ENCODE results near the gene TMOD4.

Gene TMOD4

DNA sequence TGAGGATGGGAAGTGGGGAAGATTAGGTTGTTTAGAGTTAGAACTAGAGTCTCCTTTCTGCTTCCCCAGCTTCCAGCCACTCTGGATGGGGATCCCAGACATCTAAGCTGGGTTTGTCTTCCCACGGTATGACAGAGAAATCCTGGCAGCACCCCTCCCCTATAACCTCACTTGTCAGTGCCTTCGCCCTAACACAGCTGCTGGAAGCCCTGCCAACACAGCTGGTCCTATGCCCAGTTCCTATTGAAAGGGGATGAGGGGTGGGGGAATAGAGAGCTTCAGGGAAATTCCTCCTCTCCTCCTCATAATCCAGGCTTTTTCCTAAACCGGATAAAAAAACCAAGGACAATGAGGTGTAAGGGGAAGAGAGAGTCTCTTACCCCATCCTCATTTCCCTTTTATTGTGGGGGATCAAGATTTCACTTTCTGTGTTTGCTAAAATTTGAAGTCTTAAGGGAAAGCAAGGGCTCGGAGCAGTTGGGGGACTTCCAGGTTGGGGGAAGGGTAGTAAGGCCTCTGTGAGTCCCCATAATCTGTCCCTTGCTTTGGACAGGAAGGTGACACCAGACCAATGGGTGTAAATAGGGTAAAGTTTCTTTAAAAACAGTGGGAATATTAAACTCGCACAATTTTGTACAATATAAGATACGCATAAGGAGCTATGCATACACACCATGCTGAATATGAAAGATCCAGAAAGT is 590 bp downstream of the TMOD4 start:
- DNase-seq: no peak

GRCh38 chr1:151171190-151171589 is 4.6 kb downstream of the TMOD4 start:
- no peak for DNase-seq

DNA sequence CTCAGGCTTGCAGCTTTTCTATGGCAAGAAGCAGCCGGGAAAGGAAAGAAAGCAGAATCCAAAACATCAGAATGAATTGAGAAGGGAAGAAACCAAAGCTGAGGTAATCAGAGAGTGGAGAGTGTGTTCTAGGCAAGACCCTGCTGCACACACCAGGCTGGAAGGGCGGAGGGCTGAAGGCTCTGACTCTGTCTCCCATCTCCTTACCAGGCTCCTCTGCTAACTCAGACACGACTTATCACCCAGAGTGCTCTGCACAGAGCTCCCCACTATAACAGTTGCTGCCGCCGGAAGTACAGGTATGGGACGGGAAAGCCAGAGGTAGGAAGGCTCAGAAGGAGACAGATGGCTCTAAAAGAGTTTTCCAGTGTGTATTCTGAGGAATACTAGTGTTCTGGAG is 8.7 kb downstream of the TMOD4 start:
- DNase-seq: no peak

DNA sequence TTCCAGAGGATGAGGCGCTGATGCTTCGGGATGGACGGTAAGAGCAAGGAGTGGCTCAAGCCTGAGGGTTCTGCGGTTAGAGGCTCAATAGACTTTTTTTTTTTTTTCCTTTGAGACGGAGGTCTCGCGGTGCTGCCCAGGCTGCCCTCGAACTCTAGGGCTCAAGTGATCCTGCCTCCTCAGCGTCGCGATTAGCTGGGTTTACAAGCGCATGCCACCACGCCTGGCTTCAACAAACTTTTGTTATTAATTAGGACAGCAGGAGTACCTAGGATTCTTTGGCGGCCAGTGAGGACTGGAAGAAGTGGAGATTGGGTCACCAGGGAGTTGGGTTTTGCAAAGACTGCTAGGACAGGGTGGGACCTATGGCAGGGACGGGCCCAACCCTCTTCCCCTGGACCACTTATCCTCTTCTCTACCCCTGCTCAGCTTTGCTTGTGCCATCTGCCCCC is 9.2 kb downstream of the TMOD4 start:
- no peak for DNase-seq

DNA sequence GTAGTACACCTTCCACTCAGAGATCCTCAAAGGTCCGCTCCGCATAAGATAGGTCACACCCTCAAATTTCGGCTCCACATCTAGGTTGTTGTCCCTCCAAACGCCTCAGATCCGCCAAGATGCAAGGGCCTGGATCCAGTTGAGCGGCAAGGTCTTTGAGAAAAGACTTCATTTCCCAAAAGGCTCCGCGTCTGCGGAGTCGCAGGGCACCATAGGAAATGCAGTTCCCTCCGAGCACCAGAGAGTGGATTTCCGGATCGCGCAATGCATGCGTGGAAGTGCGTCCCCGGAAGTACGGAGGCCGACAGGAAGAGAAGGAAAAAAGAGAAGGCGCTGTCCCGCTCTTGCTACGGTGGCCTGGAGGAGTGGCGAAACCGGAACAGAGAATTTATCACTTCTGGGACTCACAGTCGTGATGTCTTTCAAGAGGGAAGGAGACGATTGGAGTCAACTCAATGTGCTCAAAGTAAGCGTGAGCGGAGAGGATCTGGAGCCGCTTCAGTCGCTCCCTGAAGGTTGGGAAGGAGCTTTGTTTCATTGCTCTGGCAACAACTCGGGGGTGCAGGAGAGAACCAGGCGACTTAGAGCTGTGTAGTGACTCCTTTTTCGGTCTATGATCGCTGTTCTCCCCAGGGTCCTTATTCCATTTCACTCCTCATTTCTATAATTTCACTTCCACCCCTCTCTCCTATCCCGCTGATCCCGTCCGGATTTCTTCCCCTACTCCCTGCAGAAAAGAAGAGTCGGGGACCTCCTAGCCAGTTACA is 9.9 kb downstream of the TMOD4 start, which contains the start of the genes LYSMD1 and SCNM1:
Gene LYSMD1, minus strand, starts transcription at position 165 of the 767 bp plus-strand sequence. CDS start 644 bp downstream, outside the sequence.
Gene SCNM1, plus strand, starts transcription at position 407 of the 767 bp plus-strand sequence. Its CDS starts 9 bp downstream, at position 416.
- peak; percentile 95 to 97 for DNase-seq

- peak; percentile 17 to 30 for DNase-seq
Observed at GRCh38 chr1:151165281-151165737, 10.5 kb downstream of the TMOD4 start.

DNA sequence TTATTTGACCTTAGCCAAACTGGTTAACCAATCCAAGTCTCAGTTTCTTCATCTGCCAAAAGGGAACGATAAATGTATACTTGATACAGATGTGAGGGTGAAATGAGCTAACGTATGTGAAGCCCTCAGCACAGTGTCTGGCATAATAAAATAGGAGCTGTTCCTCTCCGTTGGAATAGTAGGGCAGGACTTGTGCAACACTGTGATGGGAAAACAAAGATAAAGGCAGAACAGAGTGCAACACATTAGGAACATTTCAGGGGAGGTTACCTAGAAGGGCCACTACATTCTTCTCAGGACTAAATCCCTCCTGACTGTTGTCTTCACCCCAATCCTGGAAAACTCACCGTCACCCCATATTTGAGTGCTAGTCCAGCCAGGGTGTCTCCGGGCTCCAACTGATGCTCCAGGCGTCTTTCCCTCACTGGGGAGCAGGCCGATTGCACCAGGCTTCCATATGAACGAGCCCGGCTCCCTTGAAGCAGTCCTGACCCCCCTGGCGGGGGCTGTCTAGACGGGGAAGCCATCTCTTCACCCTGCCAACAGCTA is 11.0 kb downstream of the TMOD4 start:
- no peak for DNase-seq

- no peak for DNase-seq
Observed at GRCh38 chr1:151159373-151159772, 16.4 kb downstream of the TMOD4 start.

DNA sequence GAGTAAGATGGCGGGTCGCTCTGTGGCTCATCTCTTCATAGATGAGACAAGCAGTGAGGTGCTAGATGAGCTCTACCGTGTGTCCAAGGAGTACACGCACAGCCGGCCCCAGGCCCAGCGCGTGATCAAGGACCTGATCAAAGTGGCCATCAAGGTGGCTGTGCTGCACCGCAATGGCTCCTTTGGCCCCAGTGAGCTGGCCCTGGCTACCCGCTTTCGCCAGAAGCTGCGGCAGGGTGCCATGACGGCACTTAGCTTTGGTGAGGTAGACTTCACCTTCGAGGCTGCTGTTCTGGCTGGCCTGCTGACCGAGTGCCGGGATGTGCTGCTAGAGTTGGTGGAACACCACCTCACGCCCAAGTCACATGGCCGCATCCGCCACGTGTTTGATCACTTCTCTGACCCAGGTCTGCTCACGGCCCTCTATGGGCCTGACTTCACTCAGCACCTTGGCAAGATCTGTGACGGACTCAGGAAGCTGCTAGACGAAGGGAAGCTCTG is 17.0 kb downstream of the TMOD4 start:
- peak; percentile 19 to 33 for DNase-seq

GRCh38 chr1:151158326-151158725 is 17.5 kb downstream of the TMOD4 start:
- DNase-seq: peak; percentile 71 to 79

DNA sequence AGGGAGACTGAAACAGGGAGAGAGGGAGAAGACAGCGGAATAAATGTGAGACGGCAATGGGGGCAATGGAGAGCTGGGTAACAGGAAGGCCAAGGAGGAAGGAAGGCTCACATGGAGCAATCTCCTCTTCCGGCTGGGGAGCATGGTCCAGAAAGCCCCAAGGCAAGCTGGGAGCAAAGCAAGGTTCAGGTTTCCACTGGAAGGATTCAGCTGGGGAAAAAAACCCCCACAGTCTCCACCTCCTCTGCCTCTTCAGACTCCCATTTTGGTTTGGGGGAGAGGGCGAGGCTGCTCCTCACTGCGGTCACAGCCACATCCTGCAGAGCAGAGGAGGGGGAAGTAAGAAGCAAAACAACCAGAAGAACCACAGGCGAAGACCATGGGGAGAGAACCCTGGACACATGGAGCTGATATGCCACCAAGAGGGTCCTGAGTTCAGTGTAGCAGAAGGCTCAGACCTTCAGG is 18.7 kb downstream of the TMOD4 start:
- DNase-seq: peak; percentile 72 to 77

DNA sequence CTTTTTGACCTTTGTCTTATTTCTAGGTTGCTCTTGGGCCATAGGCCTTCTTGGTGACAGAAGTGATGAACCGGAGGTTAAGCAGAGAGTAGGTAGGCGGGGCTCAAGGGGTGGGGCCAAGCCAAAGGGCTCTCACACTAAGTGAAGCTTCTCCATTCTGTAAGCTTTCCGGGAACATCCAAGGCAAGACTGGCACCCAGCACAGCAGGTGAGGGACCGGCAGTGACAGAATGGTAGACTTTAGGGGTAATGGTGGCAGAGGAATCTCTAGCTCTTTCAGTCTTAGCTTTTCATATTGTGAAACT is 19.3 kb downstream of the TMOD4 start, which contains the start of gene TNFAIP8L2:
Gene TNFAIP8L2, plus strand, starts transcription at position 135 of the 305 bp plus-strand sequence. CDS start 2,049 bp downstream, outside the sequence.
- peak; percentile 91 to 92 for DNase-seq

DNA sequence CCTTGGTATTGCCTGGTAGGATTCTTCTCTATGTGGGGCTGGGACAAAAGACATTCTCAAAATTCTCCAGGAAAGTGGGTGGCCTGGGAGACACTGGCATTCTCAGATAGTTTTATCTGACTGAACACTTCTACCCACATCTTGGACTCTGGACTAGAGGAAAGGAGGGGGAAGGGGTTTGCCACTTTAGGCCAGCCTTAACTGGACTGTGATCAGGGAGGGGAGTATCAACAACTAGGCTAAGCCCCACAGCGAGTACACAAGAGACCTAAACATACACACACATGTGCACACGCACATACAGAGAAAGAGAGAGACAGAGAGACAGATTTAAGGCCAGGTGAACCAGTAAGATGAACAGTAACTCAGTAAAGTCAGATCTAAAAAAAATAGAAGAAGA is 28.1 kb downstream of the TMOD4 start:
- no peak for DNase-seq

GRCh38 chr1:151147132-151147503 is 28.7 kb downstream of the TMOD4 start:
- no peak for DNase-seq

DNA sequence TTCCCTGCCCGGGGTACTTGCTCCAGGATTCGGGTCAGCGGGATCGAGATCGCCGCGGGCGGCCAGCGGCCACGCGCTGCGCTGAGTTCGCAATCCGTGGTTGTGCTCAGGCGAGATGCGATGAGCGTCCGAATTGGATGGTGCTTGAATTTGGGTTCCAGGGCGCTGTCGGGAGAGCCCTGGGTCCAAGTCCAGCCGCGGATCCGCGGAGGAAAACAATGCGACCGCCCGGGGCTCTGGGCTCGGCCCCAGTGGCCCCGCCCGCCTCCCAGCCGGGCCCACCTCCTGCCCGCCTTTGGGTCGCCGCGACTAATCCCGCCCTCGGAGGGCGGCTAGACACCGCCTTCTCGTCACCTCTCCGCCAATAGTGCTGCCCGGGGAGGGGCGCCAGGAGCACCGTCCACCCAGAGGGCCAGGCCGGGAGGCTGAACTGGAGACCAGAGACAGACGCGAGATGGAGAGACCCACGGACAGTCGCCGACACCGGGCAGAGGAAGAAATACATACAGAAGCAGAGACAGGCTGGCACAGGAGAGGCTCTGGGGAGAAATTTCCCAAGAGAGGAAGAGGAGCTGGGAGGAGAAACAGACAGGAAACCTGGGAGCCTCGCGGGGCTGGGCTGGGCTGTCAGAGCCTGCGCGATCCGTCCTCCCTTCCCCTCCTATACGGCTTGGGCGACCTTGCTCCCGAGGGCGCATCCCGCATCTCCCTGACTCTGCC is 29.2 kb downstream of the TMOD4 start, which contains the start of gene SEMA6C:
Gene SEMA6C, minus strand, starts transcription at position 220 of the 720 bp plus-strand sequence. CDS start 4,010 bp downstream, outside the sequence.
- DNase-seq: peak; percentile 90 to 92

GRCh38 chr1:151146072-151146411 is 29.7 kb downstream of the TMOD4 start:
- peak in 1 of 2 experiments; percentile 17 for DNase-seq

- peak; percentile 24 to 36 for DNase-seq
Observed at GRCh38 chr1:151145304-151146071, 30.3 kb downstream of the TMOD4 start.

DNA sequence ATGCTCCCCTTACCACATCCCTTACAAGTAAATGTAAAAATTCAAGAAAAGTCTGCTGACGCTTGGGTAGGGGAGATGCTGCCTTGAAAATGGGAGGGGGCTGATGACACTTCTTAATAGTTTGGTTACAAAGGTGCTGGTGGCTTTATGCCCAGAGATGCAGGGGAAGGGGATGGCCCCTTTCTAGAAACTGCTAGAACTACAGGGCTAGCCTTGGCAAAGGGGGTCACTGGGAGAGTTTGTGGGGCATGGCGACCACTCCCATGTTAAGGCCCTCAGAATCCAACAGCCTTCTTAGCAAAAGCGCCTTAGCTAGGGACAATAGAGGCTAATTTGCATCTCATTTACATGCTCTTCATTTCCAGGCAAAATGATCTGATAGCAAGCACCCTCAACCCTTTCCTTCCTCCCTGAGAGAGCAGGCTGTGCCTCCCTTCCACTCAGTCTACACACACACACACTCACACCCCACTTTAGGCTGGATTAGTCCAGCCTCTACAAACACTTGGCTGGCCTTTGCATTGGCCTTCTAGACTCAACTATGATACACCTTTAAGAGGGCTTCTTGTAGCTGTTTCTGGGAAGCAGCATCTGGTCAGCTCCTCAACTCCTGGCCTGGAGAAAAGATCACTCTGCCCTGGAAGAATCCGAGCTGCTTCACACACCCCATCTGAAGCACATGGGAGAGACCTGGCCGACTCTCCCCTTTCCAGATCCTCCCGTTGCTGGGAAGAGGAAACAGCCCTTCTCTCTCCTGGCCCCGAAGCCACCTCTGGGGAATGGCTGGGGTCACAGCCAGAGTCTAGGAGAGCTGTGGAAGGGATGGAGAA is 31.1 kb downstream of the TMOD4 start:
- DNase-seq: no peak

- DNase-seq: no peak
Observed at GRCh38 chr1:151143986-151144385, 31.8 kb downstream of the TMOD4 start.

DNA sequence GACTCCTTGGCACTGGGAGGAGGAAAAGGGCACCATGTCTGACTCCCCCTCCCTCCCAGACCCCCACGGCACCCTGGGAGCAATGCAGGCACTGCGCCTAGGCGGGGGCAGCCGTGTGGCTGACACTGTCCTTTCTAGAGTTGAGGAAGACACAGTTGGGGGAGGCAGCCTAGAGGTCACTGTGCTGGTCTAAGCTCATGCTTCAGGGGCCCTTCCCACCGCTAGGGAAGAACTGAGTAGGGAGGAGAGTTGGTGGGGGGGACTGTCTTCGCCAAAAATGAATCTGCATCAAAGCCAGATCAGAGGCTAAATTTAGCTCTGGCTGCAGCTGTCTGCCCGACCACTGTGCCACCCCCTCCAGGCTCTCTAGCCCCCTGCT is 32.7 kb downstream of the TMOD4 start:
- DNase-seq: no peak
